IPS-NIHi7 (cell line): ENCODE results near the gene SLC23A3.

Experiments used
- DNase-seq: peaks from one replicate; pipeline ENCODE4 v3.0.0; 2012; ENCODE audit warnings: mixed read lengths; ENCODE audit errors: extremely low spot score

SLC23A3 gene

GRCh38 chr2:219169930-219170654, at the start of gene SLC23A3:
TSS of gene SLC23A3 (minus strand) at chr2:219170029. CDS start at chr2:219169984, 45 bp downstream.
- no peak for DNase-seq

DNA sequence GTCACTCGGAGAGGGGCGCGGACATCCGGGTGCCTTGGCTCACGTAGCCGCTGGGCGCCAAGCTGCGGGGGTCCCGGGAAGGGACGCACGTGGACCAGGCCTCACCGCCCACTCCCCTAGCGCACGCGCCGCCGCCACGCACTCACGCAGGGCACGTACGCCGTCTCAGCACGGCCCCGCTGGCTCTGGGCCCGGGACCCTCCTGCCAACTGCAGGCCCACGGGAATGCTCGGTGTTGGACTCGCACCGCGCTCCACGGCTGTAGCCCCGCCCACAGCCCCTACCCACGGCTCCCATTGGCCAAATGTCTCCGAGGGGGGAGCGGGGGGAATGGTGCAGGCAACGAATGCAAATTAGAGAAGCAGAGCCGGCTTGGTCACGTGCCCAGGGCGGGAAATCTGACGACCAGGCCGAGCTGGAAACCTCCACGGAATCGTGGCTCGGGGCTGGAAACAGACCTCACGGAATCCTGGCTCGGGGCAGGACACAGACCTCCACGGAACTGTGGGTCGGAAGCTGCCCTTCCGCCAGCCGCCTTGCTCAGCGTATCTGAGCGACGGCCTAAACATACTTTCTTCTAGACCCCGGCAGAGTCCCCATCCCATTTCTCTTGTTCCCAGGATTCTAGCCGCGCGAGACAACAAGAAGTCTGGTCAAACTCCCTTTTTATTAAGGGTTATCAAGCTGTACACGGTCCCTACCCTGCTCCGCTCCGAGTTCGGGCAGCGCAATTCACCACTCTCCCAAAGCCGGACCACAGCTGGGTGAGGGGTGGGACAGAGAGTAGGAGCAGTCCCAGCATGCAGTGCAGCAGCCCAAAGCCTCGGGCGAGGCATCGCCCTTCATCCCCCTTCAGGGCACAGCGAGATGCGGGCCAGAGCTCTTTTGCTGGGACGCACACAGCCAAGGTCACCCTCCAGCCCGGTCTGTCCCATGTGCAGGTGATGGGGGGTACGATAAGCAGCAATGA, 49.2 kb upstream of the SLC23A3 start, which contains the start of gene ABCB6:
Gene ABCB6, minus strand, starts transcription at position 227 of the 970 bp plus-strand sequence. CDS start 285 bp downstream, outside the sequence.
- peak; percentile 93 for DNase-seq

DNA sequence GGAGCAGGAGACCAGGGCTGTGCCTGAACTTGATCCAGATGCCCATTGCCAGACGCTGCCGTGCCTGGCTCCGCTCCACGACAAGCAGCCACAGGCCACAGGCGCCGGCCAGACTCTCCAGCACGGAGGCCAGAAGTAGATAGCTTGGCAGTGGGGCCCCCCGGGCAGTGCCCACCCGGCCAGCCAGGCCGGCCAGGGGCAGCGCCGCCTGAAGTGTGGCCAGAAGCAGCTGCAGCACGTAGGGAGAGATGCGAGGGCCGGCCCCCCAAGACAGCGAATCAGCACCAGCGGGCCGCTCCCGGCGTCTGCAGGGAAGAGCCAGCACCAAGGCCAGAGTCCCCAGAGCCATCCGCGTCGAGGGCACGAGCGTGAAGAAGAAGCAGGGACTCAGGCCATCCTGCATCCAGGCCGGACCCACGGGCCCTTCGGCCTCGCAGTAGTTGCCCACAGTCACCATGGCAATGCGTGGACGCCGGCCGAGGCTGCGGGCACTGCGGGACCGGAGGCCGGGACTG, 48.4 kb upstream of the SLC23A3 start:
- DNase-seq: peak; percentile 77

- no peak for DNase-seq
Observed at GRCh38 chr2:219216535-219216915, 46.7 kb upstream of the SLC23A3 start.

- no peak for DNase-seq
Observed at GRCh38 chr2:219215871-219216534, 46.2 kb upstream of the SLC23A3 start.

- DNase-seq: no peak
Observed at GRCh38 chr2:219214786-219215185, 45.0 kb upstream of the SLC23A3 start.

- DNase-seq: no peak
Observed at GRCh38 chr2:219214141-219214540, 44.3 kb upstream of the SLC23A3 start.

GRCh38 chr2:219213486-219214071, 43.8 kb upstream of the SLC23A3 start:
- DNase-seq: no peak

GRCh38 chr2:219213026-219213415, 43.2 kb upstream of the SLC23A3 start:
- DNase-seq: no peak

- no peak for DNase-seq
Observed at GRCh38 chr2:219210886-219211362, 41.1 kb upstream of the SLC23A3 start.

DNA sequence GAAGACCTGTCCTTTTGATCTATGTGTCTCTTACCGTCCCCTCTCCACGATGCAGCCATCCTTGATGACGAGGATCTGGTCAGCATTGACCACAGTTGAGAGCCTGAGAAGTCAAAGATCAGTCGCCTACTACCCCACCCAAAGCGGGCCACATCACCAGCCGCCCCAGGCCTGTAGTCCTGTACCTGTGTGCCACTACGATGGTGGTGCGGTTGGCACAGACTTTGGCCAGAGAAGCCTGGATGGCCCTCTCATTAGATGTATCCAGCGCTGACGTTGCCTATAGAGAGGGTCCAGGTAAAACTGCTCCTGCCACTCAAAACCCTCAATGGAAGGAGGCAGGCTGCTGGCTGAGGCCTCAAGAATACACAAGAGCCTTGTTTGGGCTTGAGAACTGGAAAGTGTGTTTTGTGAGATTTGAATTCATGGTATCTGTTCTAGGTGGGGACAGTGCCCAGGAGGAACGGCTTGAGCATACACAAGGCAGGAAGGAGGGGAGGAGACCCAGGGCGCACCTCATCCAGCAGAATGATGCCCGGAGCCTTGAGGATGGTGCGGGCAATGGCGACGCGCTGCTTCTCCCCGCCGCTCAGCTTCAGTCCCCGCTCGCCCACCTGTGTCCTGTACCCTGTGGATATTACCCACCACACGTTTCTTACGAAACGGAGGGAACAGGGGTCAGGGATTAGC, 40.5 kb upstream of the SLC23A3 start:
- no peak for DNase-seq

- DNase-seq: no peak
Observed at GRCh38 chr2:219209236-219210195, 39.7 kb upstream of the SLC23A3 start.

GRCh38 chr2:219207884-219208740, 38.3 kb upstream of the SLC23A3 start:
- DNase-seq: no peak

DNA sequence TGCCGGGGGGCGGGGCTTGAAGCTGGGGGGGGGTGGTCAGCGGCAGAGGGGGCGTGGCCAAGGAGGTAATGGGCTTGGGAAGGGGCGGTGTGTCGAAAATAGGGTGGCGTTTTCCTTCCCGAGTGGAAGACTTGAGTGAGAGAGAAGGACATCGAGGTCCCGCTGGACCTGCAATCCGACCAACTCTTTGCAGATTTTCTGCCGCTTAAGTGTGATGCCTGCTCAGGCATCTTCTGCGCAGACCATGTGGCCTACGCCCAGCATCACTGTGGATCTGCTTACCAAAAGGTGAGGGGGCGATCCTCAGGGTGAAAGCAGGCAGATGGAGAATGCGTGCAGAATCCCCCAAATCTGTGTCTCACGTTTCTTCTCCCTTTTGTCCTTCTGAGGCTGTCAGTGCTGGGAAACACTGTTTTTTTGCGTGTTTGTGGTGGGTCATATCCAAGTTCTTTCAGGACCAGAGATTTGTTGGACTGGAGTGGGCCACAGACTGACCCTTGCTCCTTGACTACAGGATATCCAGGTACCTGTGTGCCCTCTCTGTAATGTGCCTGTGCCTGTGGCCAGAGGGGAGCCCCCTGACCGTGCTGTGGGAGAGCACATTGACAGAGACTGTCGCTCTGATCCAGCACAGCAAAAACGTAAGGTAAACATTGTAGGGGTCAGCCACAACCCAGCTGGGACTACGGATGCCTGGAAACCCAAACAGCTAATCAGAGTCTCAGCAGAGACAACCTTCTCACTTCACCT, 37.5 kb upstream of the SLC23A3 start:
- DNase-seq: peak; percentile 19

GRCh38 chr2:219206328-219207133, 36.7 kb upstream of the SLC23A3 start, which contains the start of gene ZFAND2B:
TSS of gene ZFAND2B (plus strand) at chr2:219206782. CDS start at chr2:219206988, 206 bp downstream.
- peak; percentile 99 for DNase-seq

- no peak for DNase-seq
Observed at GRCh38 chr2:219205981-219206327, 36.1 kb upstream of the SLC23A3 start.

DNA sequence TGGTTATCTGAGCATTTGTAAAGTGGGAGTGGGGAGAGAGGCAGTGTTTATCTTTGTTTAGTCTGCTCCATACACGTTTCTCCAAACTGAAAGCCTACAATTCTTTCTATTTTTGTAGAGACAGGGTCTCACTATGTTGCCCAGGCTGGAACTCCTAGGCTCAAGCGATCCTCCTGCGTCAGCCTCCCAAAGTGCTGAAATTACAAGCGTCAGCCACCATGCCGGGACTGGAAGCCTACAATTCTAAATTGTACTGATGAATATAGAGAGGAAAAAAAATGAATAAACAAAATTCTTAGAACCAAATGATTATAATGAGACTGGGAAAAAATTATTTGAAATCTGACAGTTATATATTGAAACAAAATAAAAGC, 35.3 kb upstream of the SLC23A3 start:
- DNase-seq: no peak
